Activated CD4-positive, alpha-beta T cell treated with anti-CD3 and anti-CD28 coated beads, Interleukin-2, amount 10 ng/mL, durations not matched to agents 7 days and 5 days (primary cell): Measurements from ENCODE around the gene DDIT3. TPM values are rescaled to one million over a fixed set of nuclear protein-coding genes. Genes with fewer than 3 reads are reported as not detected.
A peak's percentile ranks its signal among the peaks of the same experiment; 100 is the strongest.

Experiments used
- CTCF ChIA-PET: fragments of 350-600 bp; sonication (Branson Sonifier 250); formaldehyde crosslinking; loops from one replicate; lab custom pipeline; 2021; ENCODE audit warnings: antibody characterized with exemption; lab: Charles Lee
- POLR2A ChIA-PET: fragments of 350-600 bp; sonication (Branson Sonifier 250); formaldehyde crosslinking; loops from one replicate; lab custom pipeline; 2021; ENCODE audit warnings: antibody characterized with exemption; lab: Charles Lee
- DNase-seq: peaks from one replicate; pipeline ENCODE4 v3.0.0-alpha.2; 2020
- H3K27ac Mint-ChIP-seq: one replicate; pipeline ENCODE4 v1.8.0; 2021; ENCODE audit warnings: mild to moderate bottlenecking, moderate library complexity, mixed read lengths
- H3K27me3 Mint-ChIP-seq: one replicate; pipeline ENCODE4 v1.8.0; 2021; ENCODE audit warnings: mixed read lengths
- H3K36me3 Mint-ChIP-seq: one replicate; pipeline ENCODE4 v1.8.0; 2021; ENCODE audit warnings: low read depth, mixed read lengths
- H3K4me1 Mint-ChIP-seq: one replicate; pipeline ENCODE4 v1.8.0; 2021; ENCODE audit warnings: mixed read lengths
- H3K4me3 Mint-ChIP-seq: one replicate; pipeline ENCODE4 v1.8.0; 2021; ENCODE audit warnings: mild to moderate bottlenecking, moderate library complexity, mixed read lengths
- H3K9me3 Mint-ChIP-seq: one replicate; pipeline ENCODE4 v1.8.0; 2021; ENCODE audit warnings: mixed read lengths
- total RNA-seq, 2 experiments: library from RNA; stranded (reverse); gene quantifications; one replicate each; pipeline ENCODE4 v1.2.3, GENCODE V29; 2021

DDIT3 gene
- total RNA-seq, 2 experiments from 2014 or later = 10.5 to 11.4 TPM

DNA sequence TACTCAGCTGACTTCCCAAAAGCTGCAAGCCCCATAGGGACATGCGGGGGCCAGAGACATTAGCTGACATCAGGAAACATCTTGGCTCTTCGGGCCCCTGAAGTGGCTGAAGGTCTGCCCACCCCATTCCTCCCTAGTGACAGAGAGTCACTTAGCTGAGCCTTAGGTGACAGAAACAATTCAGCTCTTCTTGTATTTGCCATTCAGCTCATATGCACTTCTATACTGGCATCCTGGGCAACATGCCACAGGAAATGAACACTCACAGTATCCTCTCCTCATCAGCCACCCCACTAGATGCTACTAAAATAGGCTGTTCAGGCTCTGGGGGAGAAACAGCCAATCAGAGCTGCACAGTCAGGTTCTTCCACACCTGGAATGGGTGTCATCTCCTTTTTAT lies 23.3 kb upstream of the DDIT3 start:
- Mint-ChIP-seq H3K4me1 (peaks cover 40% of the 10 kb centered on the region), H3K4me3 (no peak overlapping the region), H3K27me3 (peaks cover 2% of the 10 kb centered on the region), H3K36me3 (peaks cover 16% of the 10 kb centered on the region), H3K9me3 (no peaks in the 10 kb centered on the region), H3K27ac (no peak overlapping the region)
- CTCF ChIA-PET = interaction anchor here (0.5 to 1.1 kb wide), 4 partner anchors 13 to 31 kb away, joined by 3 to 6 read pairs (median 4); no protein-coding TSS in a partner anchor
- POLR2A ChIA-PET = no interaction called here
- no peak for DNase-seq

DNA sequence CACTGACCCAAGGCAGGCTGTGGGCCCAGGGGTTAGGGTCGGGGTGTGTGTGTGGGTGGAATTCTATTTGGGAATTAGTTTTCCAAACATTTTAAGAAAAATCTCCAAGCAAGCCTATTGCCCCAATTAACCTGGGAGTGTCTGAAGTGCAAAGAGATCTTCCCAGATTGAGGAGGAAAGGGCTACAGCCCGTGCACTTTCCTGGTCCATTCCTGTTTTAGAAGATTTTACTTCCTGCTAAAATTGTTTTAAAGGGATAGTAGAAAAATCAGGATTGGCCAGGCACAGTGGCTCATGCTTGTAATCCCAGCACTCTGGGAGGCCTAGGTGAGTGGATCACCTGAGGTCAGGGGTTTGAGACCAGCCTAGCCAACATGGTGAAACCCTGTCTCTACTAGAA lies 21.4 kb upstream of the DDIT3 start:
- Mint-ChIP-seq H3K4me3 (no peak overlapping the region), H3K36me3 (peaks cover 27% of the 10 kb centered on the region), H3K27ac (no peak overlapping the region), H3K9me3 (no peaks in the 10 kb centered on the region), H3K27me3 (no peaks in the 10 kb centered on the region), H3K4me1 (peaks cover 33% of the 10 kb centered on the region)
- DNase-seq = no peak
- ChIA-PET CTCF (interaction anchor here (8.3 kb wide), 1 partner anchor 15 kb away, joined by 70 read pairs; the partner anchor contains the start of gene MBD6), POLR2A (no interaction called here)

DNA sequence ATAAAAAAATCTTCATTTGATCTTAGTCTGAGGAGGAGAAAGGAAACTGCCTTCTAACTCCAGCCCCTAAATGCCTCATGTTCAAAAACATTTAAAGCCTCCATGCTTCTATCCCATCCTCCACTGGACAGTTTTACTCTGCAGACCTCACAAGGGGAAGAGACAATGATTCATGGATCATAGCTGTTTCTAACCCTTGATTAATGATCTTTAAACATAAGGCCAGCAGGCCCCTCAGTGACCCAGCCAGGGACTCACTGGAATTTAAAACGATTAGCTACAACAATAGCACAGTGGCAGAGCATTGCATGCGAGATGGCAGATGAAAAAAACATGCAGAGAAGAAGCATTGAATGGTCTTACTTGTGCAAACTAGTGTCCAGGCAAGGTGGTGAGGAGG lies 20.7 kb upstream of the DDIT3 start:
- DNase-seq = no peak
- no peak overlapping the region for H3K27ac Mint-ChIP-seq
- CTCF ChIA-PET = interaction anchor here (8.3 kb wide), 1 partner anchor 14 kb away, joined by 70 read pairs; the partner anchor contains the start of gene MBD6
- peaks cover 27% of the 10 kb centered on the region for H3K36me3 Mint-ChIP-seq
- POLR2A ChIA-PET = no interaction called here
- H3K4me1 Mint-ChIP-seq = peaks cover 28% of the 10 kb centered on the region
- no peaks in the 10 kb centered on the region for H3K27me3 Mint-ChIP-seq
- H3K9me3 Mint-ChIP-seq = no peaks in the 10 kb centered on the region
- no peak overlapping the region for H3K4me3 Mint-ChIP-seq

DNA sequence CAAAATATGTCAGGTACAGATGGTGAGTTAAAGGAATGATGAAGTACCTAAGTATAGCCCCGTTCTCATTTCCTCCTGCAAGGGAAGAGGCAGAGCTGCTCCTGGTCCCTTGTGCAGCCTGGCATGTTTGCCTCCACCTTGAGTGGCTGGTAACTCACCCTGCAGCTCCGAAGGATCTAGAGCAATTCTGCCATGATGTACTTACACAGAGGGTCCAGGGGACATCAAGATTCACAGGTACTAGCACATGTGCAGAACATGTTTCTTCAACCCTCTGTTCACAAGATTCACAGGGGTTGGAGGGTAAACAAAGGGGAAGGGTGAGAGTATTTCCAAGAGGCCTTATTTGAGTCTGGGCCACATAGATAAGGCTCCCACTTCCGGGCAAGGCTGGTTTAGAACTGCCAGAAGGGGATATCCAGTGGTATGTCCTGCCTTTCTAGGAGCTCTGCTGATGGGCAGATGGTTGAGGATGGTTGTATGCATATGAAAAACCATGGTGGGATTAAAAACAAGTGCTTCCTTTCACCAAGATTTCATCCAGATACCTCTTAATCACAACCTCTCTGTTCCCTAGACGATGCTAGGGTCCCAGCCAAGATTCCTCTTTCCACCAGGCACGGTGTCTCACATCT lies 18.9 kb upstream of the DDIT3 start:
- peak overlapping the region; percentile 63 for H3K27ac Mint-ChIP-seq
- H3K9me3 Mint-ChIP-seq = no peaks in the 10 kb centered on the region
- no peak overlapping the region for H3K4me3 Mint-ChIP-seq
- H3K36me3 Mint-ChIP-seq = peaks cover 27% of the 10 kb centered on the region
- peaks cover 13% of the 10 kb centered on the region for H3K4me1 Mint-ChIP-seq
- H3K27me3 Mint-ChIP-seq = no peaks in the 10 kb centered on the region
- DNase-seq = no peak
- CTCF ChIA-PET = interaction anchor here (8.3 kb wide), 1 partner anchor 12 kb away, joined by 70 read pairs; the partner anchor contains the start of gene MBD6
- POLR2A ChIA-PET = no interaction called here

DNA sequence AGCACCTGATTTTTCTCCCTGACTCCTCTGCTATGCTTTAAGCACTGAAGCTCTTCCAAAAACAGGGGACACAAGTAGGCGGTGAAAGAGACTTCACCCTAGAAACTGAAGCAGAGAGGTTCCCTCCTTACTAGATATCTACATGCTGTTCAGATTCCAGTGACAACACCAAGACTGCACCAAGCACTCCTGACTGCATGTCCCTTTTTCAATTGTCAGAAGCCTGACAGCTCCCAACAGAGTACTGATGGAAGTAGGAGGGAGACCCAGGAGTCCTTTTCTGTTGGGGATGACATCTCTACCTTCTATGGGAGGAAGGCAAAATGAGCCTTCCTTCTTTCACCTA lies 16.3 kb upstream of the DDIT3 start:
- ChIA-PET CTCF (interaction anchor here (0.6 to 8.3 kb wide), 4 partner anchors 10 to 1130 kb away, joined by 3 to 70 read pairs (median 5); partner anchors contain the start of gene MBD6), POLR2A (interaction anchor here (0.5 kb wide), 1 partner anchor 783 kb away, joined by 4 read pairs; no protein-coding TSS in a partner anchor)
- no peak overlapping the region for H3K4me3 Mint-ChIP-seq
- no peaks in the 10 kb centered on the region for H3K9me3 Mint-ChIP-seq
- H3K4me1 Mint-ChIP-seq = peaks cover 4% of the 10 kb centered on the region
- H3K27ac Mint-ChIP-seq = peak overlapping the region; percentile 10
- DNase-seq = no peak
- peaks cover 38% of the 10 kb centered on the region for H3K36me3 Mint-ChIP-seq
- H3K27me3 Mint-ChIP-seq = no peaks in the 10 kb centered on the region

DNA sequence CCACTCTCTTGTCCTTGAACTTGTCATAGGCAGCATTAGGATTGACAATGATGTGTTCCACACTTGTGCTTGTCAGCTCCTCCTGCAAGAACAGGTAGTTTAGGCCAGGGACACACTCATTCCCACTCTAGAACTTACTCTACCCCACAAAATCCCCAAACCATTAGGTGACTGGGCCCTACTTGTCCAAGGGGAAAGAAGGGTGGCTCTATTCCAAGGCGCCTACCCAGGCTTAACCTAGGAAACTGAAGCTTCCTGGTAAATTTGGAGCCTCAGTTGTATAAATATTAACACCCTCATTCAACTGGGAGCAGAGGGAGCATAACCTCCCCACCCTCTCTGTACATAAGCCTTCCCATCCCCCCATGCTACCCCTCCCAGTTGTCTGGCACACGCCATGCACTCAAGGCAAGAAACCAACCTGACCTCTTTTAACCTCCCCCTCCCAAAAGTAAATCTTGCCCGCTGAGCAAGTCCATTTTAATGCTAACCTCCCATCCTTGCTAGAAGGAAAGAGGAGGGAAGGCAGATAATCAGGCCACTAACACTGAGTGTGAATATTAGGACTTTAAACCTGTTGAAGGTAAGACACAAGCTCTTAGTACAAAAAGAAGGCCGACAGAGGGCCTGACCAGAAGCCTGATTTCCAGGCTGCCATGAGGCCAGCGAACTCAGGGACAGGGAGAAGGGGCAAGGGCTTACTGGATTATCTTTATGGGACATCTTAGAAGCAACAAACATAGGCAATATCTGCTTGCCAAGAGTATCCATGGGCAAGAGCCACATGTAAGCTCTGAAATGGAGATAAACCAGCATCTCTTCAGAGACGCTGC lies 15.7 kb upstream of the DDIT3 start:
- DNase-seq = no peak
- CTCF ChIA-PET = interaction anchor here (0.6 to 8.3 kb wide), 4 partner anchors 9 to 1130 kb away, joined by 3 to 70 read pairs (median 5); partner anchors contain the start of gene MBD6
- Mint-ChIP-seq H3K27ac (peak overlapping the region; percentile 10), H3K27me3 (no peaks in the 10 kb centered on the region), H3K4me1 (peaks cover 4% of the 10 kb centered on the region), H3K36me3 (peaks cover 37% of the 10 kb centered on the region), H3K4me3 (no peak overlapping the region), H3K9me3 (no peaks in the 10 kb centered on the region)
- POLR2A ChIA-PET = interaction anchor here (0.5 to 0.8 kb wide), 2 partner anchors 11 to 783 kb away, joined by 3 to 4 read pairs; no protein-coding TSS in a partner anchor

DNA sequence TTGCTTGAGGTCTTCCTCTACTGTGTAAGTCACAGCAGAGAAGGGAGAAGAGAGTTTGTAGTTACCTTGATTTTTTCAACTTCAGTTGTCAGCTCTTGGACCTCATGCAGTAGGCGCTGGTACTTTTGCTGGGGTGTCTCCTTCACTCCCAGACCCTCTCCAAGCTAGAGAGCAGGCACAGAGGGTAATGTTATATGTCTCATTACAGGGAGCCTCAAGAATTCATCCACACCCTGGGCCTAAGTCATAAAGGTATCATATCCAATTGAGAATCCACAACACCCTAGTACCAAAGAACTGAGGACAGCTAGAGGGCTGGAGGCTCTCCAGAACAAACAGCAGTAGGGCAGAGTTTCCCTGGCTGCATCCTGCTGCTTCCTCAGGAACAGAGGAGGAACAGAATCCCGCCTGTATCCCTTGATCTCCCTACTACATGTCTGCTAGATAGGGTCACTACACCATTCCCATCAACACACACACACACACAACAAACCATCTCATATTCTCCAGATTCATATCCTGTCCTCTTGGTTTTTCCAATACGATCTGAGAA lies 14.8 kb upstream of the DDIT3 start:
- peaks cover 4% of the 10 kb centered on the region for H3K4me1 Mint-ChIP-seq
- no peak overlapping the region for H3K27ac Mint-ChIP-seq
- DNase-seq = no peak
- no peak overlapping the region for H3K4me3 Mint-ChIP-seq
- peaks cover 39% of the 10 kb centered on the region for H3K36me3 Mint-ChIP-seq
- CTCF ChIA-PET = interaction anchor here (0.9 to 8.3 kb wide), 3 partner anchors 8 to 77 kb away, joined by 3 to 70 read pairs (median 6); partner anchors contain the start of gene MBD6
- no peaks in the 10 kb centered on the region for H3K9me3 Mint-ChIP-seq
- no peaks in the 10 kb centered on the region for H3K27me3 Mint-ChIP-seq
- POLR2A ChIA-PET = no interaction called here

DNA sequence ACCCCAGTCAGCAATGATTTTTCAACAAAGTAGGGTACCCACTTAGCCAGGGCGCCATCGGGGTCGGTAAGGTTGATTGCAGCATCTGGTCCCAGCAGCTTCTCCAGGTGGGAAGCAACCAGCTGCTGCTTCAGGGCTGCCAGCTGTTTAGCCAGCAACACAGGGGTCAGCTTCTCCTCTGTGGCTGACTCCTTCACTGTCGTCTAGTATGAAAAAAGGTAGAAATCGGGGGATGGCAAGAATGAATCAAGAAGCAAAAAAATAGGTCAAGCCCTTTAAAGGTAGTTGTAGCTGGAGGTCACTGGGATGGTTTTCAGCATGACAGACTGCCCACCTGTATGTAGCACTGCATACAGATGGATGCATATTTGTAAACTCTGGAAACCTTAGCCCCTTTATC lies 13.9 kb upstream of the DDIT3 start:
- no peak for DNase-seq
- peaks cover 45% of the 10 kb centered on the region for H3K36me3 Mint-ChIP-seq
- no peaks in the 10 kb centered on the region for H3K9me3 Mint-ChIP-seq
- no peak overlapping the region for H3K4me3 Mint-ChIP-seq
- peaks cover 4% of the 10 kb centered on the region for H3K4me1 Mint-ChIP-seq
- H3K27me3 Mint-ChIP-seq = no peaks in the 10 kb centered on the region
- CTCF ChIA-PET = interaction anchor here (0.9 to 8.3 kb wide), 4 partner anchors 7 to 76 kb away, joined by 3 to 70 read pairs (median 4); partner anchors contain the start of gene MBD6
- no peak overlapping the region for H3K27ac Mint-ChIP-seq
- POLR2A ChIA-PET = no interaction called here

DNA sequence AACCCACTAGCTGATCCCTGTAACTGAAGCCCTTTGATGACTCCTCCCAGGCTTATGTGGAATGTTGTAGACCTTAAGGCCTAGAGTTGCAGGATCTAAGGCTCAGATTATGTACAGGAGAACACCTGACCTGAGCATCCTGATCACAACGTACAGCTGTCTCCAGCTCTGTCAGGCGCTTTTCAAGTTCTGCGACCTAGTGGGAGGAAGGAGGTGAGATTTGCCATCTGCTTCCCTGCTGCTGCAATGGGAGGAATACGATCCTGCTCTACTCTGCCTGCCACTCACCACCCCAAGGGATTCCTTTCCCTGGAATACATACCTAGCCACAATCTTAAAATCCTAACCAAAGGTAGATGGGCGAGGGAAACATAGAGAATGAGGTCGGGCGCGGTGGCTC lies 12.8 kb upstream of the DDIT3 start:
- POLR2A ChIA-PET = no interaction called here
- DNase-seq = no peak
- Mint-ChIP-seq H3K4me1 (no peaks in the 10 kb centered on the region), H3K9me3 (no peaks in the 10 kb centered on the region), H3K4me3 (no peak overlapping the region), H3K36me3 (peaks cover 48% of the 10 kb centered on the region), H3K27ac (no peak overlapping the region), H3K27me3 (no peaks in the 10 kb centered on the region)
- CTCF ChIA-PET = interaction anchor here (0.8 to 8.3 kb wide), 6 partner anchors 6 to 208 kb away, joined by 3 to 70 read pairs (median 3); partner anchors contain the start of genes GLI1 and MBD6

DNA sequence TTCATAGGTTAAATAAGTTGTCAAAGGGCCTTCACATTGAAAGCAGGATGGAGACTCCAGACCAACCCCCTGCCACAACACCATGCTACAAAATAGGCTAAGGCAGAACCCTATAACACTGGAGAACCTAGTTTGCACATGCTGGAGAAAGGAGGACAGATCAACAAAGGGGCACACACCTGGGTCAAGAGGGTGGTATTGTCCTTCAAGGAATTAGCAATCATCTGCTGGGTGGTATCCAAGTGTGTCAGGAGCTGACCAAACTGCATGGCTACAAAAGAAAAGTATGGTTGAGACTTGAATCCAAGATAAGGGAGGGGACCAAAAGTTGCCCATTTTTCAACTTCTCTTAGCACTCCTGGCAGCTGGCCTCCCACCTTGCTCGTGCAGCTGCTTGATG lies 11.5 kb upstream of the DDIT3 start:
- Mint-ChIP-seq H3K4me1 (peaks cover 1% of the 10 kb centered on the region), H3K36me3 (peaks cover 48% of the 10 kb centered on the region), H3K27me3 (no peaks in the 10 kb centered on the region), H3K4me3 (no peak overlapping the region), H3K27ac (no peak overlapping the region), H3K9me3 (no peaks in the 10 kb centered on the region)
- ChIA-PET POLR2A (no interaction called here), CTCF (interaction anchor here (0.9 to 1.5 kb wide), 4 partner anchors 14 to 84 kb away, joined by 3 to 4 read pairs (median 4); partner anchors contain the start of gene GLI1)
- no peak for DNase-seq

DNA sequence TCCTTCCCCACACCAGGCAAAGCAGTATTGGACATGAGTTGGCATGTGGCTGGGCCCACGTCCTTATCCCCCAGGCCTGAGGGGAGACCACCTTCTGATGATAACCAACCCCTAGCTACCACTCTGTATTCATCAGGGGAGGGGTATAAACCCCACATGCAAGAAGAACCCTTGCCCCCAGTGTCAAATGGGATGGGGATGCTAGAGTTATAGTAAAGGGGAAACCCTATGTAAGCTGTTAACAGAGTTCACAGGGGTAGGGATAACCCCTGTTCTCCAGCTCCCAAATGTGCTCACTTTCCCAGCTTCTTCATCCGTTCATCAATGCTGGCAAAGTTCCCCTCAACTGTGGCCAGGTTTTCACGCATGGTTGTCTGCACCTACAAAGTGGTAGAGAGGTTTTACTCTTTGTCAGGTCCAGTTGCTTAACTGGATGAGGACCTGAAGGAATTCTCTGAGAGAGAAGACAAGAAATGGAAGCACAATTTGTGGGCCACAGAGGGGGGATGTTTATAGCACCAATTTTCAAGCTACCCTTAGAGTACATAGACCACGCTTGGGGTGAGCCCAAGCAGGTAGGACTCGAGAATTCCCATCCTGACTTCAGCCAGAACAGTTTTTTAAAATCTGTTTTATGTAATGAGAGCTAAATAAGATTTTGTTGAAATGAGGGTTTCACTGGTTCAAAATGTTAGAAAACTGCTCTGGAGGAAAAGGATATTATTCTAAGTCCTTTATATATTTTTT lies 10.3 kb upstream of the DDIT3 start:
- DNase-seq = no peak
- no peak overlapping the region for H3K4me3 Mint-ChIP-seq
- POLR2A ChIA-PET = no interaction called here
- peaks cover 48% of the 10 kb centered on the region for H3K36me3 Mint-ChIP-seq
- H3K9me3 Mint-ChIP-seq = no peaks in the 10 kb centered on the region
- no peak overlapping the region for H3K27ac Mint-ChIP-seq
- CTCF ChIA-PET = interaction anchor here (0.5 to 8.9 kb wide), 5 partner anchors 7 to 72 kb away, joined by 3 to 70 read pairs (median 3); partner anchors contain the start of genes DCTN2 and GLI1
- H3K27me3 Mint-ChIP-seq = no peaks in the 10 kb centered on the region
- H3K4me1 Mint-ChIP-seq = peaks cover 5% of the 10 kb centered on the region

DNA sequence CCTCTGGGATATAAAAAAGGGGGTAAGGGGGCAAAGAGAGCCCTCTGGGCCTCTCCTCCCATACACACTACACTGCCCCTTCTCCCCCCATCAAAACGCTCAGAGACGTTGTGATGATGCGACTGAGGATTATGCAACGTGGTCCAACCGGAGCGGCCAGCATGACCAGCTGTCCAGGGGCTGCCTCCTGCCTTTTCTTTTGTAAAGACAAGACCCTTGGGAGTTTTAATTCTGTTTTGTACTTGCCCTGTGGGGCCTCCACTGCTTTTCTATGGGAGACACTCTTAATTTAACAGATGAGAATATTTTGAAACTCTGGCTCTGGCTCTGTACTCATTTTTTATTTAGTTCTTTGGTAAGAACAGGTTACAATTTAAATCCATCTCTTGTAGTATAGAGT lies 9.5 kb upstream of the DDIT3 start:
- Mint-ChIP-seq H3K27ac (no peak overlapping the region), H3K9me3 (no peaks in the 10 kb centered on the region), H3K27me3 (no peaks in the 10 kb centered on the region), H3K36me3 (peaks cover 45% of the 10 kb centered on the region), H3K4me3 (no peak overlapping the region), H3K4me1 (peaks cover 8% of the 10 kb centered on the region)
- CTCF ChIA-PET = interaction anchor here (8.9 kb wide), 1 partner anchor 8 kb away, joined by 70 read pairs; no protein-coding TSS in a partner anchor
- POLR2A ChIA-PET = no interaction called here
- no peak for DNase-seq
